T-helper 1 cell treated with Interleukin-12 subunit alpha and Interleukin-12 subunit beta and Interleukin-4 antibody, amounts not matched to agents 30 μg/mL and 1 μg/mL, for 36 hours (primary cell): ENCODE measurements around the gene COL27A1.

Experiments
- H3K27ac Mint-ChIP-seq: one replicate; pipeline ENCODE4 v1.8.0; 2021; ENCODE audit warnings: mild to moderate bottlenecking, mixed read lengths
- H3K27me3 Mint-ChIP-seq: one replicate; pipeline ENCODE4 v1.8.0; 2021; ENCODE audit warnings: low read depth, mixed read lengths
- H3K36me3 Mint-ChIP-seq: one replicate; pipeline ENCODE4 v1.8.0; 2021; ENCODE audit warnings: low read depth, mixed read lengths
- H3K4me1 Mint-ChIP-seq: one replicate; pipeline ENCODE4 v1.8.0; 2021; ENCODE audit warnings: low read depth, mixed read lengths
- H3K4me3 Mint-ChIP-seq: one replicate; pipeline ENCODE4 v1.8.0; 2021; ENCODE audit warnings: mild to moderate bottlenecking, moderate library complexity, mixed read lengths
- H3K9me3 Mint-ChIP-seq: one replicate; pipeline ENCODE4 v1.8.0; 2021; ENCODE audit warnings: mixed read lengths

COL27A1 gene

GRCh38 chr9:114339130-114339908 lies 184.0 kb downstream of the COL27A1 start:
- H3K4me3 Mint-ChIP-seq = no peak overlapping the region
- peaks cover 23% of the 10 kb centered on the region for H3K4me1 Mint-ChIP-seq
- H3K27me3 Mint-ChIP-seq = no peaks in the 10 kb centered on the region
- peaks cover 5% of the 10 kb centered on the region for H3K9me3 Mint-ChIP-seq
- no peak overlapping the region for H3K27ac Mint-ChIP-seq
- H3K36me3 Mint-ChIP-seq = peaks cover 81% of the 10 kb centered on the region

- H3K27ac Mint-ChIP-seq = peak overlapping the region; percentile 42
- no peaks in the 10 kb centered on the region for H3K9me3 Mint-ChIP-seq
- H3K36me3 Mint-ChIP-seq = peaks cover 83% of the 10 kb centered on the region
- H3K4me1 Mint-ChIP-seq = peaks cover 26% of the 10 kb centered on the region
- H3K4me3 Mint-ChIP-seq = no peak overlapping the region
- H3K27me3 Mint-ChIP-seq = no peaks in the 10 kb centered on the region
Measured at GRCh38 chr9:114341152-114341830, 186.0 kb downstream of the COL27A1 start.

- H3K36me3 Mint-ChIP-seq = peaks cover 83% of the 10 kb centered on the region
- no peak overlapping the region for H3K4me3 Mint-ChIP-seq
- H3K9me3 Mint-ChIP-seq = no peaks in the 10 kb centered on the region
- peak overlapping the region; percentile 26 for H3K27ac Mint-ChIP-seq
- H3K4me1 Mint-ChIP-seq = peaks cover 26% of the 10 kb centered on the region
- H3K27me3 Mint-ChIP-seq = no peaks in the 10 kb centered on the region
Measured at GRCh38 chr9:114341991-114342390, 186.7 kb downstream of the COL27A1 start.

GRCh38 chr9:114342755-114343440 lies 187.6 kb downstream of the COL27A1 start:
- Mint-ChIP-seq H3K36me3 (peaks cover 83% of the 10 kb centered on the region), H3K27me3 (no peaks in the 10 kb centered on the region), H3K9me3 (no peaks in the 10 kb centered on the region), H3K27ac (no peak overlapping the region), H3K4me3 (no peak overlapping the region), H3K4me1 (peaks cover 26% of the 10 kb centered on the region)

GRCh38 chr9:114343471-114344187 lies 188.3 kb downstream of the COL27A1 start:
- no peak overlapping the region for H3K4me3 Mint-ChIP-seq
- H3K27ac Mint-ChIP-seq = no peak overlapping the region
- H3K27me3 Mint-ChIP-seq = no peaks in the 10 kb centered on the region
- H3K9me3 Mint-ChIP-seq = no peaks in the 10 kb centered on the region
- H3K4me1 Mint-ChIP-seq = peaks cover 30% of the 10 kb centered on the region
- H3K36me3 Mint-ChIP-seq = peaks cover 85% of the 10 kb centered on the region

- peaks cover 31% of the 10 kb centered on the region for H3K4me1 Mint-ChIP-seq
- no peaks in the 10 kb centered on the region for H3K27me3 Mint-ChIP-seq
- peaks cover 85% of the 10 kb centered on the region for H3K36me3 Mint-ChIP-seq
- H3K4me3 Mint-ChIP-seq = no peak overlapping the region
- no peak overlapping the region for H3K27ac Mint-ChIP-seq
- no peaks in the 10 kb centered on the region for H3K9me3 Mint-ChIP-seq
Measured at GRCh38 chr9:114344188-114344566, 188.8 kb downstream of the COL27A1 start.

GRCh38 chr9:114344692-114345091 lies 189.4 kb downstream of the COL27A1 start:
- Mint-ChIP-seq H3K27me3 (no peaks in the 10 kb centered on the region), H3K36me3 (peaks cover 85% of the 10 kb centered on the region), H3K9me3 (no peaks in the 10 kb centered on the region), H3K4me1 (peaks cover 32% of the 10 kb centered on the region), H3K4me3 (no peak overlapping the region), H3K27ac (no peak overlapping the region)

GRCh38 chr9:114345493-114346065 lies 190.2 kb downstream of the COL27A1 start:
- Mint-ChIP-seq H3K27me3 (no peaks in the 10 kb centered on the region), H3K9me3 (no peaks in the 10 kb centered on the region), H3K27ac (no peak overlapping the region), H3K36me3 (peaks cover 87% of the 10 kb centered on the region), H3K4me3 (no peak overlapping the region), H3K4me1 (peaks cover 40% of the 10 kb centered on the region)

- Mint-ChIP-seq H3K27ac (no peak overlapping the region), H3K4me3 (no peak overlapping the region), H3K4me1 (peaks cover 42% of the 10 kb centered on the region), H3K36me3 (peaks cover 85% of the 10 kb centered on the region), H3K9me3 (no peaks in the 10 kb centered on the region), H3K27me3 (no peaks in the 10 kb centered on the region)
Measured at GRCh38 chr9:114346146-114346545, 190.8 kb downstream of the COL27A1 start.

- no peak overlapping the region for H3K4me3 Mint-ChIP-seq
- H3K27me3 Mint-ChIP-seq = no peaks in the 10 kb centered on the region
- no peaks in the 10 kb centered on the region for H3K9me3 Mint-ChIP-seq
- peaks cover 39% of the 10 kb centered on the region for H3K4me1 Mint-ChIP-seq
- H3K27ac Mint-ChIP-seq = peak overlapping the region; percentile 41
- H3K36me3 Mint-ChIP-seq = peaks cover 80% of the 10 kb centered on the region
Measured at GRCh38 chr9:114347675-114348074, 192.3 kb downstream of the COL27A1 start.

- Mint-ChIP-seq H3K4me1 (peaks cover 37% of the 10 kb centered on the region), H3K36me3 (peaks cover 77% of the 10 kb centered on the region)
Measured at GRCh38 chr9:114348261-114348905, 193.0 kb downstream of the COL27A1 start.

GRCh38 chr9:114348906-114349482 lies 193.7 kb downstream of the COL27A1 start:
- Mint-ChIP-seq H3K27ac (peak overlapping the region; percentile 92), H3K4me3 (peak overlapping the region; percentile 52), H3K4me1 (peaks cover 35% of the 10 kb centered on the region), H3K9me3 (no peaks in the 10 kb centered on the region), H3K27me3 (no peaks in the 10 kb centered on the region), H3K36me3 (peaks cover 73% of the 10 kb centered on the region)

More at GRCh38 chr9:114348261-114348905, 193.0 kb downstream of the COL27A1 start:
- Mint-ChIP-seq H3K4me3 (no peak overlapping the region), H3K27ac (peak overlapping the region; percentile 92), H3K9me3 (no peaks in the 10 kb centered on the region), H3K27me3 (no peaks in the 10 kb centered on the region)

- Mint-ChIP-seq H3K36me3 (peaks cover 65% of the 10 kb centered on the region), H3K27ac (peak overlapping the region; percentile 92), H3K4me3 (peak overlapping the region; percentile 52), H3K4me1 (peaks cover 30% of the 10 kb centered on the region), H3K27me3 (no peaks in the 10 kb centered on the region), H3K9me3 (no peaks in the 10 kb centered on the region)
Measured at GRCh38 chr9:114349713-114350480, 194.6 kb downstream of the COL27A1 start.
